Measurements from ENCODE around the gene TMEM272.

DNA sequence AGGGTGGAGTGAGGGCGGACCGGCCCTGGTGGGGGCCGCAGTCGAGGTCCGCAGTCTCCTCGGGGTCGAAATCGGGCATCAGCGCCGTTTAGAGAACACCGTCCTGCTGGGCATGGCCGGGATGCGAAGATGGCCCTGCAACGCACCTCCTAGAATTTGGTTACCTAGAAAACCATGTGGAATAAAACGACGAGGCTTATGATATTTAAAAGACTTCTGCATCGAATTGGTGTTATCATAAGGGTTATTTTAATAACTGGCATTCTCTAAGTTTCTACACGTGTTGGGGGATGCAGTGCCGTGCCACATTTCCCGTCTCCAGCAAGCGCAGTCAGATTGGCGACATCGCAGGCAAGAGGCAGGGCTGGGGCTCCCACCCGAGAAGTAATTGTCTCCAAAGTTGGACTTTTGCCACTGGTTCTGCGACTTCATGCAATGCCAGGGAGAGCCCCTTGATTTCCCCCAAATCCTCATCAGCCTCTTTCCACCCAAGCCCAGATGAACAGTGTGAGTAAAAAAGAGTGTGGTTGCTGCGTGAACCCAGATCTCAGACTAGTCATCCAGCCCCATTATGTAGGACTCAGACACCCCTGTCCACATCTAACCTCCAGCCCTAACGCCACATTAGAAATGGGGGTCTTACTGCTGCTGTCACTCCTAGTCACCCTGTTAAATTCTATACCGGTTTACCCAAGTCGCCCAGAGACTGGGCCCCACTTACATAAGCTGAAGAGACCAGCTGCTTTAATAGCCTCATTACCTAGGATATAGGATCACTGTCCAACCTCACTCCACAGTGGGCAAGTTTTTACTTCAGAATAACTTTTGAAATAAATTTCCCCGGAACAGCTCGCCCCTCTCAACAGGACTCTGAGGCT, 40.4 kb downstream of the TMEM272 start:
- TF ChIP-seq, protein P1, sequence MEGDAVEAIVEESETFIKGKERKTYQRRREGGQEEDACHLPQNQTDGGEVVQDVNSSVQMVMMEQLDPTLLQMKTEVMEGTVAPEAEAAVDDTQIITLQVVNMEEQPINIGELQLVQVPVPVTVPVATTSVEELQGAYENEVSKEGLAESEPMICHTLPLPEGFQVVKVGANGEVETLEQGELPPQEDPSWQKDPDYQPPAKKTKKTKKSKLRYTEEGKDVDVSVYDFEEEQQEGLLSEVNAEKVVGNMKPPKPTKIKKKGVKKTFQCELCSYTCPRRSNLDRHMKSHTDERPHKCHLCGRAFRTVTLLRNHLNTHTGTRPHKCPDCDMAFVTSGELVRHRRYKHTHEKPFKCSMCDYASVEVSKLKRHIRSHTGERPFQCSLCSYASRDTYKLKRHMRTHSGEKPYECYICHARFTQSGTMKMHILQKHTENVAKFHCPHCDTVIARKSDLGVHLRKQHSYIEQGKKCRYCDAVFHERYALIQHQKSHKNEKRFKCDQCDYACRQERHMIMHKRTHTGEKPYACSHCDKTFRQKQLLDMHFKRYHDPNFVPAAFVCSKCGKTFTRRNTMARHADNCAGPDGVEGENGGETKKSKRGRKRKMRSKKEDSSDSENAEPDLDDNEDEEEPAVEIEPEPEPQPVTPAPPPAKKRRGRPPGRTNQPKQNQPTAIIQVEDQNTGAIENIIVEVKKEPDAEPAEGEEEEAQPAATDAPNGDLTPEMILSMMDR (IDR thresholded peaks at IDR 0.05): no peak
- TF ChIP-seq EZH2 (IDR thresholded peaks at IDR 0.05; ENCODE audit: borderline replicate concordance, insufficient read depth, low read depth, low read length, poor library complexity, severe bottlenecking): no peak
